HG03159 (cell line): ENCODE data around the gene IL33.
"Not testable (repeated sequence)": the region's sequence is repeated elsewhere in the genome, so short reads cannot be mapped to it uniquely, and the experiment has no call there.

Experiments
- ATAC-seq: cut with Tn5 transposase; IDR thresholded peaks from one replicate; pipeline ENCODE4 v1.9.1; 2021; ENCODE audit warnings: mild to moderate bottlenecking, moderate library complexity; ENCODE audit not compliant: unreplicated experiment

IL33 gene, protein sequence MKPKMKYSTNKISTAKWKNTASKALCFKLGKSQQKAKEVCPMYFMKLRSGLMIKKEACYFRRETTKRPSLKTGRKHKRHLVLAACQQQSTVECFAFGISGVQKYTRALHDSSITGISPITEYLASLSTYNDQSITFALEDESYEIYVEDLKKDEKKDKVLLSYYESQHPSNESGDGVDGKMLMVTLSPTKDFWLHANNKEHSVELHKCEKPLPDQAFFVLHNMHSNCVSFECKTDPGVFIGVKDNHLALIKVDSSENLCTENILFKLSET

DNA sequence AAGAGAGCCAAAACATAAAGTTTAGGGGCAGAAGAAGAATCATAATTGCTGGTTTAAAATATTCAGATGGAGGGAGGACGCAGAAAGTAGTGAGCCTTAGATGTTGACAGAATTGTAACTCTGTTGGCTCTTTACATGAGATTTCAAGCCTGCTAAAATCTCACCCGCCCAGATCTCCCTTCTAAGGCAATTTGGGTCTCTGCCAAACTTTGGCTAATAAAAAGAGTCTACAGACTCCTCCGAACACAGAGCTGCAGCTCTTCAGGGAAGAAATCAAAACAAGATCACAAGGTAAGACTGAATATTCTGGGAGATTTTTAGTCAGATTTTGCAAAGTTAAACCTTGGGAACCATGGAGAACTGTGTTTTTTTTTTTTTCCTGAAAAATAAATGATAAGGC is at the start of gene IL33:
TSS of gene IL33 (plus strand) at position 246 of the 400 bp plus-strand sequence. CDS start 25,888 bp downstream, outside the sequence.
- ATAC-seq = no peak

DNA sequence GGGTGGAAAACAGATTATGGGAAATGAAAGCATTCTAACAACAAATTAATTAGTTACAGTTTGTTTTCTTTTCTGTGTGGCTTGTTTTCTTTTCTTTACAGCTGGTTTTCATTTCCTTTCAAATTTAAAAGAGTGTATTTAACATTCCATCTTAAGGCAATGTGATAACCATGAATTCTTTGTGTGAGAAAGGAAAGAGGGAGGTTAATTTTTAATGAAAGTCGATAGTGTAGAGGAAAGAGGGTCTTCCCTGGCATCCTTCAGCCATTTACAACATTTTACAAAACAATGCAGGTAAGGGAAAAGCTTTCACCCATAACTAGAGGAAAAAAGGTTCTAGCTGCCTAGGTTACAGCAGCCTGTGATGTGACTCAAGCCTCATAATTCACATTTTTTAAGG is 43.9 kb upstream of the IL33 start:
- no peak for ATAC-seq

DNA sequence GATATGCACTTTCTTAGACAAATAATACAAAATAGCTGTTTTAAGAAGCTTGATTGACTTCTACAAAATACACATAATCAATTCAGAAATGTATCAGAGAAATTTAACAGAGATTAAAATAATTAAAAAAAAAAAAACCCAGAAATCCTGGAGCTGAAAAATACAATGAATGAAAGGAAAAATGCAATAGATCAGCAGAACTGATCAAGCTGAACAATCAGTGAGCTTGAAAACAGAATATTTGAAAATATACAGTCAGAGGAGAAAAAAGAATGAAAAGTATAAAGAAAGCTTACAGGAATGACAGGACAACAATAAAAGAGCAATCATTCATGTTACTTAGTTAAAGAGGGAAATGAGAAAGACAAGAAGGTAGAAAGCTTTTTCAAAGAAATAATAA is 41.7 kb upstream of the IL33 start:
- ATAC-seq = no peak

GRCh38 chr9:6182549-6183226 is 32.9 kb upstream of the IL33 start:
- ATAC-seq = not testable (repeated sequence)

DNA sequence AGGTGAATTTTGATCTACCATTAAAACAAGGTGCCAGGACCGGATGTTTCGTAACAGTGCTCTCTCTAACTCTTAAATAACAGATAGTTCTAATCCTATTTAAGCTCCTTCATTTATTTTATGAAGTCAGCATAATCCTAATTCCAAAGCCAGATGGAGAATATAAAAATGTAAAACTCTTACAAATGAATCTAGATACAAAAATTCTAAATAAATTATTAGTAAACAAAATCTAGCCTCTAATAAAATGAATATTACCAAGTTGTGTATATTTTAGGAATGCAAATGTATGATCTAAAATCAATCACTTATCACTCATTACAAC is 32.4 kb upstream of the IL33 start:
- ATAC-seq = no peak

DNA sequence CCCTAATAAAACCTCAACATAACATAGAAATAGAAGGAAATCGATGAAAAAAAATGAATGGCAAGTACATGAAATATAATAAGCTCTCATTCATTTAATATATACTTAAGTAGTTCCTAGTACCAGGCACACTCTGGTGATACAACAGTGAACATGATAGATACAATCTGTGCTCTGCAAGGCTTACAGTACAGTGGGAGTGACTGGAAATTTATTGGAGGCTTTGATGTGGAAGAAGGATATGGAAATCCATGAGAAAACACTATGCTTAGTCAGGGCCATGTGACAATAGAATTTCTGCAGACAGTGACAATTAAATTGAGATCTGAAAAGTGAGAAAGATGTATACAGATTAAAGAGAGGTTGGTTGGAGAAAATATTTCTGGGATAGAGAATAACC is 32.0 kb upstream of the IL33 start:
- ATAC-seq = no peak

- peak; percentile 98 for ATAC-seq
Measured at GRCh38 chr9:6184749-6185645, 30.6 kb upstream of the IL33 start.

- no peak for ATAC-seq
Measured at GRCh38 chr9:6186691-6187090, 28.9 kb upstream of the IL33 start.

DNA sequence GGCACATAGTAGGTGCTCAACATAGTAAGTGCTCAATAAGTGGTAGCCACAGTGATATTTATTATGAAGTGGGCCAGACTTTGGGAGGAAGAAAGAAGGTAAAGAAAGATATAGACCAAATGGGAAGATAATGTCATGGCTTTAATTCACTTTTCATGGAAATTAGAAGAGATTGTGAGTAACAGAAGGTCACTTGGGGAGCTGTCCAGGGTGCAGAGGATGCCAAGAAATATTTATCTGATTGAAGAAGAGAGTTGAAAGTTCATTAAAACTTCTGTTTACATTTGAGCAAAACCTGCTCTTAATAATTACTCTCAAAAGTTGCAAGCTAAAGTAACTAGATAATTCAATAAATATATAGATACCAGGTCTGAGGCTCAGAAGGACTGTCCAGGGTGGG is 28.3 kb upstream of the IL33 start:
- no peak for ATAC-seq

DNA sequence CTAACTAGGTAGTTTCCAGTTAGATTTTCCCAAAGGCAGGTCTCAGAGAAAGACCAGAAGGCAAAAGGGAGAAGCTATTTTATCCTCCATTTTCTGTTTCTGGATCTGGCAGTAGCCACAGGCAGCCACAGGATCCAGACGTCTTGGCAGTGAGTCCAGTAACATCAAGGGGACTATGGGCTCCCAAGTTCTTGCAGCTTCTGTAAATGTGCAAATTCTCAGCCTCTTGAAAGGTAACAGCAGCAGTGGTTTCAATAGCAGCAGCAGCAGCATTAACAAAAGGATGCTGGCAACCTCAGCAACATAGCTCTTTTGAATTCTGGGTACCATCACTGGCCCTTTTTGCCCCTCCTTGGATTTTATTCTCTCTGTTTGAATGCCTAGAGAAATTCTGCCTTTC is 27.1 kb upstream of the IL33 start:
- no peak for ATAC-seq

- no peak for ATAC-seq
Measured at GRCh38 chr9:6188906-6189305, 26.7 kb upstream of the IL33 start.

DNA sequence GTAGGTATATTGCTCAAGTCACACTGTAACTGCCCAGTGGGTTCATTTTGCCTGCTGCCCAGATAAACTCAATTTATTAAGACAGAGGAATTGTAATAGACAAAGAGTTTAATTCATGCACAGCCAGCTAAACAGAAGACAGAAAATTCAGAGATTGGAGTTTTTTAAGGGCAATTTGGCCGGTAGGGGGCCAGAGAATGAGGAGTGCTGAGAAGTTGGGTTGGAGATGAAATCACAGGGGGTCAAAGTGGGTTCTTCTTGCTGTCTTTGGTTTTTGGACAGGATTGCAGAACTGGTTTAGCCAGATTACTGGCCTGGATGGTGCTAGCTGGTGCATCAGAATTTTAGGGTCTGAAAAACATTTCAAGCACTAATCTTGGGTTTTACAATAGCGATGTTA is 20.7 kb upstream of the IL33 start:
- no peak for ATAC-seq

- no peak for ATAC-seq
Measured at GRCh38 chr9:6195714-6196360, 19.8 kb upstream of the IL33 start.

DNA sequence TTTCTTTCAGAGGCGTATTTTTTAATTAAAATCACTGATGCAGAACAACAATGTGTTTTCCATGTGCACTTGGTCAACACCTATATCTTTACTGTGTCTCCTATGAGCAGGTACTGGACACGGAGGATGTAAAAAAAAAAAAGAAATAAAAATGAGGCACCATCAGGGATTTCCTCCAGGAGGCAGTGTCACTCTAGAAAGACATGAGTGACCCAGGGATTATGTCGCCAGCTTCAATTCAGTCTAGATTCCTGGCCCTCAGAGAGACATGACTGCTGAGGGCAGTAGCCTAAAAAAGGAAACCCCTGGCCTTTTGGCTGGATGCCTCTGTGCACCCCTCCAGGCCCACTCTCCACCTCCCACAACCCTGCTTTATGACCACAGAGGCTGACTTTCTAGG is 18.3 kb upstream of the IL33 start:
- ATAC-seq = no peak

DNA sequence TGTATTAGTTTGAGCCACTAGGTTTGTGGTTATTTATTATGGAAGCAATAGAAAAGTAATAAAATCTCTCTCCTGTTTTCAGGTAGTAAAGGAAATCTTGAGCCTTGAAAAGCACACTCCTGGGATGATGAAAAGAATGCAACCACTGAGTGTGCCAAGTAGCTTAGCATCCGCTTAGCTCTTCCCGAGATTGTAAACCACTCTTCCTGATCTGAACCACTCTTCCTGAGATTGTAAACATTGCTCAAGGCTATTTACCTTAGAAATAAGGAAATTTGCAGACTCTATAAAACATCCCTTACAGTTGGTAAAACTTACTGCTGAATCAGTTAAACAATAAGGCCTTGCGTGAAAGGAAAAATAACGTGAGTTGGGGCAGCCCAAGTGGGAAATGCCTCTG is 17.4 kb upstream of the IL33 start:
- no peak for ATAC-seq

DNA sequence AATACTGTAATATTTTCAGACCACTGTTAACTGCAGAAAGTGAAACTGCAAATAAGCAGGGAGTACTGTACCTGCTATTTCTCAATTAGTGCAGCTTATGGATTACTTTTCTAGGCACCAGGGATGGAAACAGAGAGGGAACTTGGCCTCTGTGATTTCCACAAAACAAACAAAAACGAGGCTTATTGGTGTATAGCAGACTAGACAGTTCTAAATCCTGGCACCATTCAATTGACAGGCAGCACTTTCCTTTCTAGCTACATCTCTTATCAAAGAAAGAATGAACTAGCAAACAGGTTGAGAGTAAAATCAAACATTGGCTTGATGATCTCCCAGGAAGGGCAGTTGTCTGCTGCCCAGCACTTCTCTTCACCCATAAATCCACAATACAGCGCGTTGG is 16.0 kb upstream of the IL33 start:
- ATAC-seq = no peak

DNA sequence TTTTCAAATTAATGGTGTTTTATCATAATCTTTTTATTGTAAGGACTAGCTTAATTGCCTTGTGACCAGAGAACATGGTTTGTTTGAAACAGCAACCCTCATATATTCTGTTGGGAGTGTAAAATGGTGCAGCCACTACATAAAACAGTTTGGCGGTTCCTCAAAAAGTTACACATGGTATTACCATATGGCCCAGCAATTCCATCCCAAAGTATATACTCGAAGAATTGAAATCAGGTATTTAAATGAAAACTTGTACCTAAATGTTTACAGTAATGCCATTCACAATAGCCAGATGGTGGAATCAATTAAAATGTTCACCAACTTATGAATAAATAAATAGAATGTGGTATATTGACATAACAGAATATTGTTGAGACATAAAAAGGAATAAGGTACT is 14.8 kb upstream of the IL33 start:
- ATAC-seq = no peak

DNA sequence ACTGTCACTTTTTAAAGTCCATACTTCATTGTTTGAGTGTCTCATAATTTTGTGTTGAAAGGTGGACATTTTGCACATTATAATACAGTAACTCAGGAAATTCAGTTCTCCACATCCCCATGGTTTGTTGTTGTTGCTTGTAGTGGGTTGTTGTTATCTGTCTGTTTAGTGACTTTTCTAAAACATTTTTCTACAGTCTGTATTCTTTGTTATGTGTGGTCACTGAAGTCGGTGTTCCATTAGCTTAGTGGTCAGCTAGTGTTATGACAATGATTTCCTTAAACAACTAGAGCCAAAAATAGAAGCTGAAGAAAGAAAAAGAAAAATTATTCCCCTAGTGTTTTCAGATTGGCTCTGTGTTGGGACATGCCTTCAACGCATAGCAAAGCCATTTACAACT is 5.6 kb upstream of the IL33 start:
- no peak for ATAC-seq

- ATAC-seq = no peak
Measured at GRCh38 chr9:6212722-6213375, 2.8 kb upstream of the IL33 start.

DNA sequence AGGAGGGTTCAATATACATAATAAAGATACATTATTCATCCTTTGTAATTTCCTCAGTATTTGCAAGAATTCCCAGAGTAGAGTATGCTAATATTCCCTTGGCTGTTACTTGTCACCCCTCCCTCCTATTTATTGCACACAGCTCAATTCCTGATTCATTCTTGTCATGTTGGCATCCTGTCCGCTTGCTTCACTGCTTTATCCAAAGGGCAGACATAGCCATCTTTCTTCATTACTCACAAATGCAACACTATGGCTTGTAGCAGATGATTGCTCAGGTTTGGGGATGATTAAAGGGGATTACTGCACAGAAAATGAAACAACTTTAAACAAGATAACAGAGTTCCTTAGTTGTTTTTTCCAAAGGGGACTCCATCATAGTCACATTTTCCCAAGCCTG is 1.2 kb upstream of the IL33 start:
- no peak for ATAC-seq

GRCh38 chr9:6214903-6215302 is 704 bp upstream of the IL33 start:
- no peak for ATAC-seq
